Measurements from ENCODE around the gene TRIM10. TPM values are rescaled to one million over a fixed set of nuclear protein-coding genes. Genes with fewer than 3 reads are reported as not detected.
A peak's percentile ranks its signal among the peaks of the same experiment; 100 is the strongest.

Gene TRIM10
- total RNA-seq, 4 donors from 2014 or later = 0.20 to 19.8 (median 3.7) TPM

- Histone ChIP-seq H3K4me3 (no peak overlapping the region), H3K27me3 (no peaks in the 10 kb centered on the region), H3K27ac (peak overlapping the region; percentile 70 to 85 (median 82)), H3K4me1 (peaks cover 39 to 74% (median 46%) of the 10 kb centered on the region in 4 donors), H3K36me3 (no peaks in the 10 kb centered on the region), H3K9me3 (no peaks in the 10 kb centered on the region)
- WGBS, 2 donors (ENCODE audit: low coverage in 1 of 2) = 86% methylated on average over 7 of the region's 7 CpGs; no CpG with 5 or more reads in 1 of the 2 donors
- intact Hi-C loops (cut with DNase I; ENCODE audit: low total_unique reads) = no loop called here
- in situ Hi-C loops (cut with MboI; ENCODE audit: low pct_ligation_motif_present in 1 of 4, low pct_unique_long_range_greater_than_20kb in 1 of 4, low sequenced_read_pairs in 3 of 4) = no loop called here
- DNase-seq = no peak
- TF ChIP-seq POLR2A (IDR thresholded peaks at IDR 0.05) = no peak
- TF ChIP-seq POLR2AphosphoS5 (IDR thresholded peaks at IDR 0.05) = no peak
- no peak for TF ChIP-seq CTCF (IDR thresholded peaks at IDR 0.05)
- no peak for TF ChIP-seq EP300 (IDR thresholded peaks at IDR 0.05; ENCODE audit: low read depth)
Observed at GRCh38 chr6:30206152-30206551, 45.1 kb upstream of the TRIM10 start.

- no peaks in the 10 kb centered on the region for H3K27me3 ChIP-seq
- intact Hi-C loops (cut with DNase I; ENCODE audit: low total_unique reads) = no loop called here
- peaks cover 26 to 65% (median 40%) of the 10 kb centered on the region in 4 donors for H3K4me1 ChIP-seq
- no peaks in the 10 kb centered on the region for H3K9me3 ChIP-seq
- DNase-seq = no peak
- WGBS, 2 donors (ENCODE audit: low coverage in 1 of 2) = 94% methylated on average over 1 of the region's 1 CpG; no CpG with 5 or more reads in 1 of the 2 donors
- no peak overlapping the region for H3K27ac ChIP-seq
- peaks cover 0 to 6% (median 0%) of the 10 kb centered on the region in 4 donors for H3K36me3 ChIP-seq
- in situ Hi-C loops (cut with MboI; ENCODE audit: low pct_ligation_motif_present in 1 of 4, low pct_unique_long_range_greater_than_20kb in 1 of 4, low sequenced_read_pairs in 3 of 4) = no loop called here
- TF ChIP-seq EP300 (IDR thresholded peaks at IDR 0.05; ENCODE audit: low read depth) (no peak), POLR2A (IDR thresholded peaks at IDR 0.05) (no peak), POLR2AphosphoS5 (IDR thresholded peaks at IDR 0.05) (no peak), CTCF (IDR thresholded peaks at IDR 0.05) (no peak)
- no peak overlapping the region for H3K4me3 ChIP-seq
Observed at GRCh38 chr6:30204116-30204515, 43.1 kb upstream of the TRIM10 start.

GRCh38 chr6:30202366-30202765, 41.4 kb upstream of the TRIM10 start:
- H3K27ac ChIP-seq = peak overlapping the region in 3 of 4 donors; percentile 30 to 50 (median 44)
- 55 to 82% methylated on average over 4 of the region's 4 CpGs for WGBS, 2 donors (ENCODE audit: low coverage in 1 of 2)
- H3K4me3 ChIP-seq = no peak overlapping the region
- H3K9me3 ChIP-seq = no peaks in the 10 kb centered on the region
- intact Hi-C loops (cut with DNase I; ENCODE audit: low total_unique reads) = no loop called here
- H3K36me3 ChIP-seq = peaks cover 0 to 22% (median 7%) of the 10 kb centered on the region in 4 donors
- DNase-seq = no peak
- TF ChIP-seq POLR2A (IDR thresholded peaks at IDR 0.05) (no peak), EP300 (IDR thresholded peaks at IDR 0.05; ENCODE audit: low read depth) (no peak), CTCF (IDR thresholded peaks at IDR 0.05) (no peak), POLR2AphosphoS5 (IDR thresholded peaks at IDR 0.05) (no peak)
- no peaks in the 10 kb centered on the region for H3K27me3 ChIP-seq
- in situ Hi-C loops (cut with MboI; ENCODE audit: low pct_ligation_motif_present in 1 of 4, low pct_unique_long_range_greater_than_20kb in 1 of 4, low sequenced_read_pairs in 3 of 4) = no loop called here
- peaks cover 15 to 48% (median 30%) of the 10 kb centered on the region in 4 donors for H3K4me1 ChIP-seq

- no peak for DNase-seq
- Histone ChIP-seq H3K36me3 (peaks cover 0 to 35% (median 14%) of the 10 kb centered on the region in 4 donors), H3K4me1 (peaks cover 0 to 31% (median 16%) of the 10 kb centered on the region in 4 donors), H3K9me3 (no peaks in the 10 kb centered on the region), H3K27me3 (no peaks in the 10 kb centered on the region), H3K4me3 (no peak overlapping the region), H3K27ac (no peak overlapping the region)
- in situ Hi-C loops (cut with MboI; ENCODE audit: low pct_ligation_motif_present in 1 of 4, low pct_unique_long_range_greater_than_20kb in 1 of 4, low sequenced_read_pairs in 3 of 4) (no loop called here), intact Hi-C loops (cut with DNase I; ENCODE audit: low total_unique reads) (no loop called here)
- TF ChIP-seq CTCF (IDR thresholded peaks at IDR 0.05) = no peak
- TF ChIP-seq POLR2AphosphoS5 (IDR thresholded peaks at IDR 0.05) = no peak
- TF ChIP-seq EP300 (IDR thresholded peaks at IDR 0.05; ENCODE audit: low read depth) = no peak
- TF ChIP-seq POLR2A (IDR thresholded peaks at IDR 0.05) = no peak
- WGBS, 2 donors (ENCODE audit: low coverage in 1 of 2) = 20 to 57% methylated on average over 3 to 6 of the region's 6 CpGs
Observed at GRCh38 chr6:30200551-30201281, 39.7 kb upstream of the TRIM10 start.
